ENCODE measurements around the gene MXRA8. TPM values are rescaled to one million over a fixed set of nuclear protein-coding genes. Genes with fewer than 3 reads are reported as not detected.

Gene MXRA8
- total and polyA plus RNA-seq, 9 of the 15 experiments (the other 6 are each of a cell fraction or from before 2014, with no cell fraction given), result 0.66 to 11.3 (median 6.3) TPM

DNA sequence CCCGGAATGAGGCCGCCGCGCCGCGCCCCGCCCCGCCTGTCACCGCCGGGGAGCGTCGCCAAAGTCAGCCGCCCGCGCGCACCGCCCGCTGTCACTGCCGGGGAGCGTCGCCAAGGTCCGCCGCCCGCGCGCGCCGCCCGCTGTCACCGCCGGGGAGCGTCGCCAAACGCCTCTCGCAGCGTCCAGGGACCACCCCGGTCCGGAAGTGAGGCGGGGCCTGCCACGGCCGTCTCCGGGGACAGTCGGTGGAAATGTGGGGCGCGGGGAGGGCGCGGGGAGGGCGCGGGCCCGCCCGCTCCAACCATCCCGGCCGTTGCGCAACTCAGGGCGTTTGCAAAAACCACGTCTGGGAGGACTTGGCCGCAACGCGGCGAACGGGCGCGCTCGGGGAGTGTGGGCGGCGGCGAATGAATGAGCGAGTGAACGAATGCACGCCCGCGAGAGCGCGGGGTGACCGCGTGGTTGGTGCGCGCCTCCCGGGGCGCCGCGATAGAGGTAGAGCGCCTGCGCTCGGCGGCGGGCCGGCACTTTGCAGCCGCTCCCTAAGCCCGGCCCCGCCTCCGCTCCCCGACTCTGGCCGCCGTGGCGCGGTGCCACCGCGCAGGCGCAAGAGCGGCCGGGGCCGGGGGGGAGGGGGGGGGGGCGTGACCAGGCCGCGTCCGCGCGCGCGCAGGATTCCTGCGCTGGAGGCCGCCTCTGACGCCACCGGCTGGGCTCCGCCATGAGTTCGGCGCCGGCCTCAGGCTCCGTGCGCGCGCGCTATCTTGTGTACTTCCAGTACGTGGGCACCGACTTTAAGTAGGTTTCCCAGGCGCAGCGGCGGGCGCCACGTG lies 50.2 kb downstream of the MXRA8 start, which contains the start of the genes ACAP3 and PUSL1 (continued):
- no peak for TF ChIP-seq NUFIP1 (IDR thresholded peaks at IDR 0.05; ENCODE audit: partially characterized antibody)
- TF ChIP-seq HDAC2 (IDR thresholded peaks at IDR 0.05), result peak; percentile 76
- TF ChIP-seq TAF9B (IDR thresholded peaks at IDR 0.05; ENCODE audit: partially characterized antibody), result no peak
- peak; percentile 15 for TF ChIP-seq PRPF4 (IDR thresholded peaks at IDR 0.05; ENCODE audit: insufficient read depth, low read depth, low read length, poor library complexity, severe bottlenecking)
- TF ChIP-seq SRSF7 (optimal IDR thresholded peaks at IDR 0.05; ENCODE audit: low read depth, low read length), result no peak
- peak; percentile 93 for TF ChIP-seq E2F1 (CRISPR knock-in tag; IDR thresholded peaks at IDR 0.05)
- no peak for TF ChIP-seq NFE2L1 (tag; IDR thresholded peaks at IDR 0.05; ENCODE audit: borderline replicate concordance, low read depth)
- TF ChIP-seq RREB1 (CRISPR knock-in tag; IDR thresholded peaks at IDR 0.05), result no peak
- no peak for TF ChIP-seq MYBL2 (IDR thresholded peaks at IDR 0.05; ENCODE audit: low read depth)
- TF ChIP-seq MYBL2 (CRISPR knock-in tag; IDR thresholded peaks at IDR 0.05; ENCODE audit: borderline replicate concordance), result no peak
- no peak for TF ChIP-seq ELF4 (CRISPR knock-in tag; IDR thresholded peaks at IDR 0.05)
- TF ChIP-seq ESRRA (IDR thresholded peaks at IDR 0.05; ENCODE audit: borderline replicate concordance, low read depth), result 0 out of 2 replicates have a peak, but pooled peaks have one; percentile 58
- TF ChIP-seq ZNF217 (CRISPR knock-in tag; IDR thresholded peaks at IDR 0.05), result no peak
- TF ChIP-seq NEUROD1 (IDR thresholded peaks at IDR 0.05; ENCODE audit: borderline replicate concordance, low read depth, low read length, partially characterized antibody), result peak; percentile 86
- TF ChIP-seq MAZ (CRISPR knock-in tag; conservative IDR thresholded peaks at IDR 0.05 in 1 of 2, IDR thresholded peaks at IDR 0.05 in 1 of 2), result peak; percentile 77 to 89
- TF ChIP-seq HNRNPK (IDR thresholded peaks at IDR 0.05; ENCODE audit: low read depth, low read length, poor library complexity, severe bottlenecking), result peak; percentile 65
- TF ChIP-seq ZNF121 (CRISPR knock-in tag; conservative IDR thresholded peaks at IDR 0.05), result no peak; the same call in 1 of the 2 replicates
- peak; percentile 40 for TF ChIP-seq GATAD2B (IDR thresholded peaks at IDR 0.05; ENCODE audit: borderline replicate concordance)
